IPS DF 4.7 (cell line): ENCODE data around the gene MAP3K7CL.
"Not testable (repeated sequence)": the region's sequence is repeated elsewhere in the genome, so short reads cannot be mapped to it uniquely, and the experiment has no call there.

ENCODE experiments used
- DNase-seq: peaks from one replicate; pipeline ENCODE4 v3.0.0-alpha.2; 2013; ENCODE audit warnings: low spot score; ENCODE audit errors: extremely low read depth

MAP3K7CL gene

GRCh38 chr21:29133241-29133640 lies 2.8 kb downstream of the MAP3K7CL start:
- DNase-seq = no peak

- peak; percentile 33 for DNase-seq
Observed at GRCh38 chr21:29133796-29134195, 3.4 kb downstream of the MAP3K7CL start.

GRCh38 chr21:29135481-29135880 lies 5.0 kb downstream of the MAP3K7CL start:
- DNase-seq = no peak

GRCh38 chr21:29136033-29136432 lies 5.6 kb downstream of the MAP3K7CL start:
- no peak for DNase-seq

GRCh38 chr21:29144736-29145353 lies 14.4 kb downstream of the MAP3K7CL start:
- DNase-seq = no peak

- DNase-seq = no peak
Observed at GRCh38 chr21:29145354-29145782, 14.9 kb downstream of the MAP3K7CL start.

GRCh38 chr21:29145852-29146453 lies 15.5 kb downstream of the MAP3K7CL start:
- DNase-seq = no peak

GRCh38 chr21:29146726-29147125 lies 16.3 kb downstream of the MAP3K7CL start:
- no peak for DNase-seq

- DNase-seq = no peak
Observed at GRCh38 chr21:29148530-29148929, 18.1 kb downstream of the MAP3K7CL start.

- DNase-seq = no peak
Observed at GRCh38 chr21:29149808-29150425, 19.5 kb downstream of the MAP3K7CL start.

- no peak for DNase-seq
Observed at GRCh38 chr21:29151931-29152330, 21.5 kb downstream of the MAP3K7CL start.

GRCh38 chr21:29152916-29153315 lies 22.5 kb downstream of the MAP3K7CL start:
- no peak for DNase-seq

- no peak for DNase-seq
Observed at GRCh38 chr21:29154270-29154669, 23.8 kb downstream of the MAP3K7CL start.

- DNase-seq = no peak
Observed at GRCh38 chr21:29155118-29155932, 24.9 kb downstream of the MAP3K7CL start.

- DNase-seq = no peak
Observed at GRCh38 chr21:29155933-29156260, 25.5 kb downstream of the MAP3K7CL start.

- DNase-seq = no peak
Observed at GRCh38 chr21:29157080-29157479, 26.6 kb downstream of the MAP3K7CL start.

GRCh38 chr21:29159842-29160241 lies 29.4 kb downstream of the MAP3K7CL start:
- DNase-seq = no peak

- not testable (repeated sequence) for DNase-seq
Observed at GRCh38 chr21:29162825-29163224, 32.4 kb downstream of the MAP3K7CL start.

GRCh38 chr21:29163341-29164115 lies 33.1 kb downstream of the MAP3K7CL start:
- no peak for DNase-seq

GRCh38 chr21:29164323-29164942 lies 34.0 kb downstream of the MAP3K7CL start:
- DNase-seq = no peak

GRCh38 chr21:29166323-29166722 lies 35.9 kb downstream of the MAP3K7CL start:
- no peak for DNase-seq
